Endothelial cell of umbilical vein (primary cell): ENCODE measurements around the gene RAI1. TPM values are rescaled to one million over a fixed set of nuclear protein-coding genes. Genes with fewer than 3 reads are reported as not detected.

Source experiments
- BruUV-seq: library from RNA; stranded (reverse); fragments of 400-500 nt; replicated peaks from 2 replicates; lab custom pipeline; 2021; lab: Mats Ljungman, UMichigan
- CTCF ChIA-PET: fragments of 300-600, 350-600 bp; sonication (Branson Sonifier 250); formaldehyde crosslinking; loops from one replicate; lab custom pipeline; 2021; ENCODE audit warnings: antibody characterized with exemption, inconsistent platforms; lab: Charles Lee
- POLR2A ChIA-PET: fragments of 300-600, 350-600 bp; sonication (Branson Sonifier 250); formaldehyde crosslinking; loops from one replicate; lab custom pipeline; 2021; ENCODE audit warnings: antibody characterized with exemption, inconsistent platforms; lab: Charles Lee
- DNase-seq: peaks from one replicate; pipeline ENCODE4 v3.0.0-alpha.2; 2011; ENCODE audit warnings: low read depth, low spot score
- FAIRE-seq: peaks from 2 replicates; lab custom pipeline; 2011; peaks lifted over from hg19 to GRCh38; lab: Jason Lieb, UNC
- H2AFZ ChIP-seq: 2 replicates; pipeline ENCODE4 v1.6.0; 2012; ENCODE audit warnings: low read depth, low read length, control low read depth, inconsistent platforms
- H3K27ac ChIP-seq: 2 replicates; pipeline ENCODE4 v1.5.1; 2011; ENCODE audit warnings: low read depth, mild to moderate bottlenecking, control low read depth, low read length, moderate library complexity; ENCODE audit not compliant: insufficient read depth
- H3K27me3 ChIP-seq, 2 experiments: 2 replicates each; pipeline versions ENCODE4 v1.6.0 to v1.6.1; 2011; ENCODE audit warnings: low read length in 2 of 2, mixed read lengths in 1 of 2; ENCODE audit not compliant: control insufficient read depth in 2 of 2, insufficient read depth in 2 of 2
- H3K36me3 ChIP-seq, 2 experiments: 2 replicates in 1 of 2; 3 replicates in 1 of 2; pipeline ENCODE4 v1.5.1; 2011; ENCODE audit warnings: low read length in 2 of 2, mild to moderate bottlenecking in 1 of 2, moderate library complexity in 1 of 2; ENCODE audit not compliant: control insufficient read depth in 2 of 2, insufficient read depth in 2 of 2; ENCODE audit errors: extremely low read depth in 1 of 2
- H3K4me1 ChIP-seq: 3 replicates; pipeline ENCODE4 v1.5.1; 2011; ENCODE audit warnings: mild to moderate bottlenecking, low read length; ENCODE audit not compliant: control insufficient read depth, insufficient read depth; ENCODE audit errors: extremely low read depth
- H3K4me2 ChIP-seq: 2 replicates; pipeline ENCODE4 v1.6.1; 2011; ENCODE audit warnings: low read length, control low read depth, mixed read lengths; ENCODE audit not compliant: insufficient read depth
- H3K4me3 ChIP-seq, 3 experiments: fragments of 200-600 bp in 1 of 3; sonication (generic), shearing (Covaris generic) in 1 of 3; replicated peaks in 1 of 3; 2 replicates each; pipeline ENCODE4 v1.5.1; 2011 to 2016; ENCODE audit warnings: control low read depth in 3 of 3, low read length in 3 of 3, mild to moderate bottlenecking in 2 of 3, inconsistent platforms in 1 of 3, low read depth in 1 of 3, moderate library complexity in 1 of 3; ENCODE audit not compliant: insufficient read depth in 1 of 3
- H3K79me2 ChIP-seq: 2 replicates; pipeline ENCODE4 v1.6.0; 2012; ENCODE audit warnings: low read length, inconsistent platforms; ENCODE audit not compliant: control insufficient read depth, insufficient read depth
- H3K9ac ChIP-seq: replicated peaks from 2 replicates; pipeline ENCODE3; 2011; ENCODE audit warnings: low read length, control low read depth; ENCODE audit not compliant: insufficient read depth; ENCODE audit errors: extremely low read depth
- H3K9me1 ChIP-seq: replicated peaks from 3 replicates; pipeline ENCODE4 v1.6.0; 2011; ENCODE audit warnings: mild to moderate bottlenecking, low read length; ENCODE audit not compliant: control insufficient read depth, insufficient read depth; ENCODE audit errors: extremely low read depth
- H3K9me3 ChIP-seq: replicated peaks from 2 replicates; pipeline ENCODE4 v1.5.1; 2012; ENCODE audit warnings: low read length, inconsistent platforms; ENCODE audit not compliant: control insufficient read depth, insufficient read depth
- H4K20me1 ChIP-seq: replicated peaks from 2 replicates; pipeline ENCODE3; 2011; ENCODE audit warnings: mild to moderate bottlenecking, low read length; ENCODE audit not compliant: control insufficient read depth, insufficient read depth; ENCODE audit errors: extremely low read depth
- CTCF ChIP-seq, 2 donors: IDR thresholded peaks; 1 replicate in 1 of 2; 2 replicates in 1 of 2; pipeline ENCODE4 v1.5.1; 2011; ENCODE audit warnings: low read length in 2 of 2, mild to moderate bottlenecking in 2 of 2, moderate library complexity in 2 of 2, control low read depth in 1 of 2, inconsistent platforms in 1 of 2, low read depth in 1 of 2; ENCODE audit not compliant: insufficient read depth in 1 of 2; ENCODE audit errors: extremely low read depth in 1 of 2
- EZH2 ChIP-seq: IDR thresholded peaks from 2 replicates; pipeline ENCODE4 v1.6.1; 2012; ENCODE audit warnings: borderline replicate concordance, low read depth, mild to moderate bottlenecking, moderate library complexity, low read length, inconsistent platforms; ENCODE audit not compliant: severe bottlenecking
- FOS ChIP-seq: IDR thresholded peaks from 2 replicates; pipeline ENCODE4 v1.6.1; 2011; ENCODE audit warnings: mild to moderate bottlenecking, low read length, moderate library complexity, borderline replicate concordance; ENCODE audit not compliant: insufficient read depth
- GATA2 ChIP-seq: IDR thresholded peaks from 2 replicates; pipeline ENCODE4 v1.7.0; 2011; ENCODE audit warnings: low read depth, mild to moderate bottlenecking, moderate library complexity, mixed read lengths, low read length; ENCODE audit not compliant: insufficient read length, insufficient read depth
- JUN ChIP-seq: IDR thresholded peaks from 2 replicates; pipeline ENCODE4 v1.6.1; 2011; ENCODE audit warnings: borderline replicate concordance, low read depth; ENCODE audit not compliant: insufficient read length, insufficient read depth
- MAX ChIP-seq: IDR thresholded peaks from 2 replicates; pipeline ENCODE4 v1.6.1; 2011; ENCODE audit not compliant: insufficient read depth, insufficient read length
- MYC ChIP-seq: IDR thresholded peaks from one replicate; pipeline ENCODE4 v1.6.1; 2011; ENCODE audit warnings: mild to moderate bottlenecking, low read depth, low read length
- POLR2A ChIP-seq: IDR thresholded peaks from 2 replicates; pipeline ENCODE4 v1.6.1; 2012; ENCODE audit warnings: low read depth, mild to moderate bottlenecking, control low read depth, low read length
- POLR2AphosphoS5 ChIP-seq: IDR thresholded peaks from 2 replicates; pipeline ENCODE4 v1.6.1; 2012; ENCODE audit warnings: low read depth, mild to moderate bottlenecking, control low read depth, low read length, moderate library complexity; ENCODE audit not compliant: insufficient read depth
- dilution Hi-C: fragments of 300-500 bp; cut with MboI; formaldehyde crosslinking; loops from one replicate; pipeline ENCODE4 v1.15.0; 2019; ENCODE audit warnings: low sequenced_read_pairs; ENCODE audit not compliant: extremely low pct_ligation_motif_present
- intact Hi-C: fragments of 100-400 bp; cut with micrococcal nuclease; formaldehyde crosslinking; loops from one replicate; pipeline ENCODE4 v1.10.0; 2022
- polyA plus RNA-seq, 4 experiments: library from polyadenylated mRNA; depleted of rRNA in 3 of 4; stranded (reverse) in 3 of 4; unstranded in 1 of 4; fragments of >200 nt; gene quantifications; 2 replicates each; pipeline versions ENCODE4 v1.2.1 to v1.2.3, GENCODE V29; 2011 to 2012; ENCODE audit warnings: missing spikeins in 1 of 4
- total RNA-seq: library from RNA; stranded (reverse); gene quantifications from 2 replicates; pipeline ENCODE4 v1.2.3, GENCODE V29; 2021

Gene RAI1
- total and polyA plus RNA-seq, 2 donors (not counting 3 experiments of a cell fraction or from before 2014, with no cell fraction given) = 7.8 to 43.3 TPM

- no peak overlapping the region for H3K4me2 ChIP-seq
- no peak overlapping the region for H2AFZ ChIP-seq
- CTCF ChIA-PET = interaction anchor here (0.7 to 2.9 kb wide), 7 partner anchors 19 to 237 kb away, joined by 3 to 7 read pairs (median 4); no protein-coding TSS in a partner anchor
Measured at GRCh38 chr17:17681744-17682292, 560 bp downstream of the RAI1 start.

More at GRCh38 chr17:17681744-17682292, 560 bp downstream of the RAI1 start:
- BruUV-seq = no TSS peak
- DNase-seq (no peak), FAIRE-seq (no peak)
- Histone ChIP-seq H3K27me3 (no peaks in the 10 kb centered on the region), H3K27ac (peak overlapping the region; percentile 79), H3K9me1 (no peaks in the 10 kb centered on the region), H3K4me3 (peak overlapping the region; percentile 65 to 91 (median 69)), H3K36me3 (no peaks in the 10 kb centered on the region), H3K9me3 (no peaks in the 10 kb centered on the region), H3K9ac (peak overlapping the region; percentile 86), H3K79me2 (peaks cover 51% of the 10 kb centered on the region), H4K20me1 (no peaks in the 10 kb centered on the region), H3K4me1 (peaks cover 35% of the 10 kb centered on the region)
- no peak for TF ChIP-seq MAX
- TF ChIP-seq MYC = no peak
- no peak for TF ChIP-seq EZH2
- TF ChIP-seq JUN = no peak
- TF ChIP-seq POLR2AphosphoS5 = no peak
- no peak for TF ChIP-seq POLR2A
- TF ChIP-seq GATA2 = no peak
- TF ChIP-seq FOS = no peak
- TF ChIP-seq CTCF (IDR thresholded peaks at IDR 0.05; ENCODE audit: extremely low read depth in 1 of 2, insufficient read depth in 1 of 2, low read depth in 1 of 2, low read length in 2 of 2) = no peak
- dilution Hi-C loops (no loop called here), intact Hi-C loops (loop anchor here (1.0 to 5.0 kb wide), 9 partner anchors 12 to 351 kb away; no protein-coding TSS in a partner anchor)
- POLR2A ChIA-PET = no interaction called here
